ENCODE results near the gene CLDN9.

CLDN9 gene

DNA sequence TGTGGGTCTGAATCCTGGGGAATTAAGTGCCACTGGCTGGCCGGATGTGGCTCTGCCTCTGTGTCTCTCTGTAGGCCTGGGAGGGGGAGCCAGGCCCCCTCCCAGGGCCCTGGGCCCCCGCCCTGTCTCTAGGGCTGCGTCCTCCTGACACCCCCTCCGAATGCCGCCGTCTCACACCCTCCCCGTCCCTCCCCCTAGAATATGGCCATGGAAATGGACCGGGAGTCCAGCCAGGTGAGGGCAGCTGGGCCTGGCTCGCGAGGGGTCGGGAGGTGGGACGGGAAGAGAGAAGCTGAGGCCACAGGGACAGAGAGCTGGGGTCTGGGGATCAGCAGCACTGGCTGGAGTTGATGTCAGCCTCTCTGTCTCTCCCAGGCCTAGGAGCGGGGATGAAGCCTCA is 16.4 kb upstream of the CLDN9 start:
- no peaks in the 10 kb centered on the region for H3K79me2 ChIP-seq (ENCODE audit: control insufficient read depth, low read length)
- H3K27ac ChIP-seq (ENCODE audit: low read depth, low read length) = no peak overlapping the region
- H3K27me3 ChIP-seq (ENCODE audit: control insufficient read depth, low read length) = peaks cover 36% of the 10 kb centered on the region
- H3K9me3 ChIP-seq (ENCODE audit: control insufficient read depth, insufficient read depth, low read length) = no peaks in the 10 kb centered on the region
- H3K36me3 ChIP-seq (ENCODE audit: control insufficient read depth, low read length) = no peaks in the 10 kb centered on the region
- no peak overlapping the region for H3K4me2 ChIP-seq (ENCODE audit: low read length)
- H3K9me2 ChIP-seq (replicated peaks; ENCODE audit: control insufficient read depth, low read length) = no peaks in the 10 kb centered on the region
- H4K20me1 ChIP-seq (ENCODE audit: control insufficient read depth, insufficient read depth, low read depth, low read length) = no peaks in the 10 kb centered on the region
- H3K4me1 ChIP-seq (ENCODE audit: control insufficient read depth, low read length) = no peaks in the 10 kb centered on the region
- no peak overlapping the region for H3K4me3 ChIP-seq (ENCODE audit: low read length)
- TF ChIP-seq, protein P1, sequence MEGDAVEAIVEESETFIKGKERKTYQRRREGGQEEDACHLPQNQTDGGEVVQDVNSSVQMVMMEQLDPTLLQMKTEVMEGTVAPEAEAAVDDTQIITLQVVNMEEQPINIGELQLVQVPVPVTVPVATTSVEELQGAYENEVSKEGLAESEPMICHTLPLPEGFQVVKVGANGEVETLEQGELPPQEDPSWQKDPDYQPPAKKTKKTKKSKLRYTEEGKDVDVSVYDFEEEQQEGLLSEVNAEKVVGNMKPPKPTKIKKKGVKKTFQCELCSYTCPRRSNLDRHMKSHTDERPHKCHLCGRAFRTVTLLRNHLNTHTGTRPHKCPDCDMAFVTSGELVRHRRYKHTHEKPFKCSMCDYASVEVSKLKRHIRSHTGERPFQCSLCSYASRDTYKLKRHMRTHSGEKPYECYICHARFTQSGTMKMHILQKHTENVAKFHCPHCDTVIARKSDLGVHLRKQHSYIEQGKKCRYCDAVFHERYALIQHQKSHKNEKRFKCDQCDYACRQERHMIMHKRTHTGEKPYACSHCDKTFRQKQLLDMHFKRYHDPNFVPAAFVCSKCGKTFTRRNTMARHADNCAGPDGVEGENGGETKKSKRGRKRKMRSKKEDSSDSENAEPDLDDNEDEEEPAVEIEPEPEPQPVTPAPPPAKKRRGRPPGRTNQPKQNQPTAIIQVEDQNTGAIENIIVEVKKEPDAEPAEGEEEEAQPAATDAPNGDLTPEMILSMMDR (IDR thresholded peaks at IDR 0.05; ENCODE audit: low read depth, low read length, poor library complexity, severe bottlenecking) = no peak
- TF ChIP-seq EZH2phosphoT487 (IDR thresholded peaks at IDR 0.05; ENCODE audit: borderline replicate concordance, low read length) = no peak
- no peaks in the 10 kb centered on the region for H3F3A ChIP-seq (ENCODE audit: control insufficient read depth, insufficient read depth)

DNA sequence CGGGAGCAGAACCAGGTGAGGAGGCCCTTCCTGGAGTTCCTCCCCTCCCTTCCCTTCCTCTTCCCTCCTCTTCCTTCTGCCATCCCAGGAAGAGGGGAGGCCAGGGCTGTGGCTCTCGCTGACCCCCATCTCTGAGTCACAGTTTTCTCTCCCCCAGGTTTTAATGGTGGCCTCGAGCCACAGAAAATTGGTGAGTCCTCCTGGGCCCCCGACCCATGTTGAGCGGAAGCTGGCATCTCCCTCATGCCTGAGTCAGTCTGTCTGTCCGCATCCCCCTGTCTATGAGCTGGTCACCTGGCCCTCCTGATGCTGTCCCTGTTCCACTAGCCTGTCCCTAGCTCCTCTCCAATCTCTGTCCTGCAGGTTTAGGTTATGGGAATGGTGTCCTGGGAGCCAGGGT is 12.8 kb upstream of the CLDN9 start:
- H3K4me1 ChIP-seq (ENCODE audit: control insufficient read depth, low read length) = peaks cover 3% of the 10 kb centered on the region; the same call in 1 of the 2 replicates
- no peaks in the 10 kb centered on the region for H3F3A ChIP-seq (ENCODE audit: control insufficient read depth, insufficient read depth)
- TF ChIP-seq, protein P1 (IDR thresholded peaks at IDR 0.05; ENCODE audit: low read depth, low read length, poor library complexity, severe bottlenecking) = no peak
- TF ChIP-seq EZH2phosphoT487 (IDR thresholded peaks at IDR 0.05; ENCODE audit: borderline replicate concordance, low read length) = no peak
- no peaks in the 10 kb centered on the region for H4K20me1 ChIP-seq (ENCODE audit: control insufficient read depth, insufficient read depth, low read depth, low read length)
- H3K9me2 ChIP-seq (replicated peaks; ENCODE audit: control insufficient read depth, low read length) = no peaks in the 10 kb centered on the region
- H3K79me2 ChIP-seq (ENCODE audit: control insufficient read depth, low read length) = no peaks in the 10 kb centered on the region
- peaks cover 36% of the 10 kb centered on the region for H3K27me3 ChIP-seq (ENCODE audit: control insufficient read depth, low read length)
- no peak overlapping the region for H3K4me3 ChIP-seq (ENCODE audit: low read length)
- H3K36me3 ChIP-seq (ENCODE audit: control insufficient read depth, low read length) = no peaks in the 10 kb centered on the region
- H3K27ac ChIP-seq (ENCODE audit: low read depth, low read length) = no peak overlapping the region
- no peak overlapping the region for H3K4me2 ChIP-seq (ENCODE audit: low read length)
- H3K9me3 ChIP-seq (ENCODE audit: control insufficient read depth, insufficient read depth, low read length) = no peaks in the 10 kb centered on the region

DNA sequence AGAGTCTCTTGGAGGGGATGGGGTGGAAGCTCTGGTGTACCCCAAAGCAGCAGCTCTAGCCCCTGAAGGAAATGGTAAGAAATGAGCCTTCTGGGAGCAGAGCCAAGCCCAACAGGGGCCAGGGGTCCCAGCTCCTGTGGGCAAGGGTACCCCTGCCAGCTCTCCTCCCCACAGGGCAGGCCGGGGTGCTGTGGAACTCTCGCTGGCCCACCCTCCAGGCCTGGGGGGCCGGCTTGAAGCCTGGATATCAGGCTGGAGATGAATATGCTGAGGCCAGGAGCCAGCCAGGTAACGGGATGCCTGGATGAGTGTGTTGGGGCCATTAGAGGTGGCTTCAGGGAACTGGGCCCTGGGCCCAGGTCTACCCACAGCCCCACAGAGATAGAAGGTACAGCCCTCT is 12.2 kb upstream of the CLDN9 start:
- Histone ChIP-seq H4K20me1 (ENCODE audit: control insufficient read depth, insufficient read depth, low read depth, low read length) (no peaks in the 10 kb centered on the region), H3F3A (ENCODE audit: control insufficient read depth, insufficient read depth) (no peaks in the 10 kb centered on the region), H3K4me3 (ENCODE audit: low read length) (no peak overlapping the region), H3K27ac (ENCODE audit: low read depth, low read length) (no peak overlapping the region), H3K36me3 (ENCODE audit: control insufficient read depth, low read length) (no peaks in the 10 kb centered on the region), H3K4me2 (ENCODE audit: low read length) (no peak overlapping the region), H3K4me1 (ENCODE audit: control insufficient read depth, low read length) (peaks cover 4% of the 10 kb centered on the region; the same call in 1 of the 2 replicates), H3K79me2 (ENCODE audit: control insufficient read depth, low read length) (no peaks in the 10 kb centered on the region), H3K9me3 (ENCODE audit: control insufficient read depth, insufficient read depth, low read length) (no peaks in the 10 kb centered on the region), H3K27me3 (ENCODE audit: control insufficient read depth, low read length) (peaks cover 38% of the 10 kb centered on the region), H3K9me2 (replicated peaks; ENCODE audit: control insufficient read depth, low read length) (no peaks in the 10 kb centered on the region)
- TF ChIP-seq, protein P1 (IDR thresholded peaks at IDR 0.05; ENCODE audit: low read depth, low read length, poor library complexity, severe bottlenecking) = no peak
- no peak for TF ChIP-seq EZH2phosphoT487 (IDR thresholded peaks at IDR 0.05; ENCODE audit: borderline replicate concordance, low read length)
